T-helper 1 cell treated with Interleukin-12 subunit alpha and Interleukin-12 subunit beta and Interleukin-4 antibody, amounts not matched to agents 30 μg/mL and 1 μg/mL, for 36 hours (primary cell): ENCODE measurements around the gene CTDNEP1.
A peak's percentile ranks its signal among the peaks of the same experiment; 100 is the strongest.

Source experiments
- H3K27ac Mint-ChIP-seq: one replicate; pipeline ENCODE4 v1.8.0; 2021; ENCODE audit warnings: mild to moderate bottlenecking, mixed read lengths
- H3K27me3 Mint-ChIP-seq: one replicate; pipeline ENCODE4 v1.8.0; 2021; ENCODE audit warnings: low read depth, mixed read lengths
- H3K36me3 Mint-ChIP-seq: one replicate; pipeline ENCODE4 v1.8.0; 2021; ENCODE audit warnings: low read depth, mixed read lengths
- H3K4me1 Mint-ChIP-seq: one replicate; pipeline ENCODE4 v1.8.0; 2021; ENCODE audit warnings: low read depth, mixed read lengths
- H3K4me3 Mint-ChIP-seq: one replicate; pipeline ENCODE4 v1.8.0; 2021; ENCODE audit warnings: mild to moderate bottlenecking, moderate library complexity, mixed read lengths
- H3K9me3 Mint-ChIP-seq: one replicate; pipeline ENCODE4 v1.8.0; 2021; ENCODE audit warnings: mixed read lengths

CTDNEP1 gene

GRCh38 chr17:7251661-7252175, at the start of gene CTDNEP1:
Gene CTDNEP1, minus strand, starts transcription at chr17:7251734. Its CDS starts 438 bp downstream, at chr17:7251296.
- Mint-ChIP-seq H3K36me3 (peaks cover 31% of the 10 kb centered on the region), H3K4me3 (peak within 1 kb of the TSS; percentile 96), H3K9me3 (no peaks in the 10 kb centered on the region), H3K4me1 (peaks cover 29% of the 10 kb centered on the region), H3K27ac (peak within 1 kb of the TSS; percentile 98), H3K27me3 (no peaks in the 10 kb centered on the region)

GRCh38 chr17:7296189-7296861, 44.8 kb upstream of the CTDNEP1 start:
- H3K4me3 Mint-ChIP-seq: peak overlapping the region; percentile 34

GRCh38 chr17:7295230-7296180, 44.0 kb upstream of the CTDNEP1 start:
- H3K4me3 Mint-ChIP-seq: peak overlapping the region; percentile 80
- no peaks in the 10 kb centered on the region for H3K9me3 Mint-ChIP-seq
- H3K27me3 Mint-ChIP-seq: peaks cover 38% of the 10 kb centered on the region
- H3K4me1 Mint-ChIP-seq: peaks cover 12% of the 10 kb centered on the region
- no peaks in the 10 kb centered on the region for H3K36me3 Mint-ChIP-seq
- H3K27ac Mint-ChIP-seq: peak overlapping the region; percentile 60

More at GRCh38 chr17:7296189-7296861, 44.8 kb upstream of the CTDNEP1 start:
- Mint-ChIP-seq H3K27ac (no peak overlapping the region), H3K9me3 (no peaks in the 10 kb centered on the region), H3K27me3 (peaks cover 38% of the 10 kb centered on the region), H3K4me1 (peaks cover 12% of the 10 kb centered on the region), H3K36me3 (no peaks in the 10 kb centered on the region)

GRCh38 chr17:7294614-7295153, 43.1 kb upstream of the CTDNEP1 start, which contains the start of gene YBX2:
Gene YBX2, minus strand, starts transcription at chr17:7294639. Its CDS starts 139 bp downstream, at chr17:7294500.
- H3K27ac Mint-ChIP-seq: peak within 1 kb of the TSS; percentile 60
- H3K36me3 Mint-ChIP-seq: no peaks in the 10 kb centered on the region
- peaks cover 41% of the 10 kb centered on the region for H3K27me3 Mint-ChIP-seq
- peak within 1 kb of the TSS; percentile 80 for H3K4me3 Mint-ChIP-seq
- peaks cover 12% of the 10 kb centered on the region for H3K4me1 Mint-ChIP-seq
- H3K9me3 Mint-ChIP-seq: no peaks in the 10 kb centered on the region

GRCh38 chr17:7293816-7294613, 42.5 kb upstream of the CTDNEP1 start:
- H3K4me3 Mint-ChIP-seq: peak overlapping the region; percentile 35
- H3K9me3 Mint-ChIP-seq: no peaks in the 10 kb centered on the region
- no peak overlapping the region for H3K27ac Mint-ChIP-seq
- H3K27me3 Mint-ChIP-seq: peaks cover 41% of the 10 kb centered on the region
- H3K4me1 Mint-ChIP-seq: peaks cover 12% of the 10 kb centered on the region
- no peaks in the 10 kb centered on the region for H3K36me3 Mint-ChIP-seq

- Mint-ChIP-seq H3K4me3 (no peak overlapping the region), H3K4me1 (peaks cover 12% of the 10 kb centered on the region)
These were observed 41.6 kb upstream of the CTDNEP1 start for GRCh38 chr17:7293159-7293558.

GRCh38 chr17:7292729-7293128, 41.2 kb upstream of the CTDNEP1 start:
- Mint-ChIP-seq H3K27me3 (peaks cover 49% of the 10 kb centered on the region), H3K36me3 (no peaks in the 10 kb centered on the region), H3K9me3 (no peaks in the 10 kb centered on the region), H3K4me1 (peaks cover 12% of the 10 kb centered on the region), H3K4me3 (no peak overlapping the region), H3K27ac (no peak overlapping the region)

More at GRCh38 chr17:7293159-7293558, 41.6 kb upstream of the CTDNEP1 start:
- no peaks in the 10 kb centered on the region for H3K9me3 Mint-ChIP-seq
- H3K27ac Mint-ChIP-seq: no peak overlapping the region
- H3K27me3 Mint-ChIP-seq: peaks cover 45% of the 10 kb centered on the region
- H3K36me3 Mint-ChIP-seq: no peaks in the 10 kb centered on the region

GRCh38 chr17:7292194-7292593, 40.7 kb upstream of the CTDNEP1 start:
- Mint-ChIP-seq H3K27ac (no peak overlapping the region), H3K36me3 (no peaks in the 10 kb centered on the region), H3K27me3 (peaks cover 55% of the 10 kb centered on the region), H3K4me1 (peaks cover 12% of the 10 kb centered on the region), H3K4me3 (no peak overlapping the region), H3K9me3 (no peaks in the 10 kb centered on the region)

- Mint-ChIP-seq H3K36me3 (no peaks in the 10 kb centered on the region), H3K4me1 (peaks cover 6% of the 10 kb centered on the region), H3K27me3 (peaks cover 55% of the 10 kb centered on the region), H3K4me3 (no peak overlapping the region), H3K27ac (no peak overlapping the region), H3K9me3 (no peaks in the 10 kb centered on the region)
These were observed 39.2 kb upstream of the CTDNEP1 start for GRCh38 chr17:7290685-7291084.

- Mint-ChIP-seq H3K36me3 (no peaks in the 10 kb centered on the region), H3K27me3 (peaks cover 54% of the 10 kb centered on the region), H3K4me3 (no peak overlapping the region), H3K4me1 (peaks cover 4% of the 10 kb centered on the region), H3K27ac (no peak overlapping the region), H3K9me3 (no peaks in the 10 kb centered on the region)
These were observed 38.6 kb upstream of the CTDNEP1 start for GRCh38 chr17:7290166-7290565.

- no peak overlapping the region for H3K27ac Mint-ChIP-seq
- H3K36me3 Mint-ChIP-seq: no peaks in the 10 kb centered on the region
- peaks cover 49% of the 10 kb centered on the region for H3K27me3 Mint-ChIP-seq
- H3K4me3 Mint-ChIP-seq: no peak overlapping the region
- H3K4me1 Mint-ChIP-seq: no peaks in the 10 kb centered on the region
- H3K9me3 Mint-ChIP-seq: no peaks in the 10 kb centered on the region
These were observed 37.9 kb upstream of the CTDNEP1 start for GRCh38 chr17:7289256-7290032.

GRCh38 chr17:7285679-7286078, 34.1 kb upstream of the CTDNEP1 start:
- Mint-ChIP-seq H3K27me3 (peaks cover 57% of the 10 kb centered on the region), H3K27ac (no peak overlapping the region), H3K36me3 (no peaks in the 10 kb centered on the region), H3K4me3 (no peak overlapping the region), H3K4me1 (peaks cover 6% of the 10 kb centered on the region), H3K9me3 (no peaks in the 10 kb centered on the region)

GRCh38 chr17:7284911-7285310, 33.4 kb upstream of the CTDNEP1 start:
- no peak overlapping the region for H3K27ac Mint-ChIP-seq
- peaks cover 12% of the 10 kb centered on the region for H3K4me1 Mint-ChIP-seq
- H3K27me3 Mint-ChIP-seq: peaks cover 64% of the 10 kb centered on the region
- no peaks in the 10 kb centered on the region for H3K9me3 Mint-ChIP-seq
- H3K36me3 Mint-ChIP-seq: no peaks in the 10 kb centered on the region
- no peak overlapping the region for H3K4me3 Mint-ChIP-seq
